ENCODE measurements around the gene PECR. TPM values are rescaled to one million over a fixed set of nuclear protein-coding genes. Genes with fewer than 3 reads are reported as not detected.

Gene PECR
- total and polyA plus RNA-seq, 2 of the 13 experiments (the other 11 are each of a cell fraction or from before 2014, with no cell fraction given) = 151 to 153 TPM

DNA sequence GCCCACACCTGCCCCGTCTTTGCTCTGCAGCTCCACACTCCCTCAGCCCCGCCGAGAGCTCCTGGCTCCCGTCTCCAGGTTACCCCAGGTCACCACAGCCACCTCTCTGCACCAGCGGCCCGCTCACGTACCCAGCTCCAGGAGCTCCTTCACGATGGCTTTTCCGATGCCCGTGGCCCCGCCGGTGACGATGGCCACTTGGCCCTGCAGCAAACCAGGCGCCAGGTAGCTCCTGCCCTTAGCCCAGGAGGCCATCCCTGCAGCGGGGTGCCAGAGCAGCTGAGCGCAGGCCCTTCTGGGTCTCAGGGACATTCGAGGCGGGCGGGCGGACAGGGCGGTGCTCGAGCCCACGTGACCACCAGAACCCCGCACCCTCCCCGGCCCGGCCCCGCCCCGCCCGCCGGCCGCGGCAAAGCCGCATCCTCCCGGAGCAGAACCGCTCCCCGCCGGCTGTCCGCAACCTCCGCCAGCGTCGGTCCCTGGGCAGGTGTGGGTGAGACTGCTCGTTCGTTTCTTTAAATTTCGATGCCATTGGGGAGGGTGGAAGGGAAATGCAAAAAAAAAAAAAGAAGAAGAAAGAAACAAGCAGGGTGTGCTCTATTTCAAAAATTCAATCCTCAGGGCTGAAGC lies at the start of gene PECR, which contains the start of gene TMEM169 (continued):
- TF ChIP-seq, protein P1, sequence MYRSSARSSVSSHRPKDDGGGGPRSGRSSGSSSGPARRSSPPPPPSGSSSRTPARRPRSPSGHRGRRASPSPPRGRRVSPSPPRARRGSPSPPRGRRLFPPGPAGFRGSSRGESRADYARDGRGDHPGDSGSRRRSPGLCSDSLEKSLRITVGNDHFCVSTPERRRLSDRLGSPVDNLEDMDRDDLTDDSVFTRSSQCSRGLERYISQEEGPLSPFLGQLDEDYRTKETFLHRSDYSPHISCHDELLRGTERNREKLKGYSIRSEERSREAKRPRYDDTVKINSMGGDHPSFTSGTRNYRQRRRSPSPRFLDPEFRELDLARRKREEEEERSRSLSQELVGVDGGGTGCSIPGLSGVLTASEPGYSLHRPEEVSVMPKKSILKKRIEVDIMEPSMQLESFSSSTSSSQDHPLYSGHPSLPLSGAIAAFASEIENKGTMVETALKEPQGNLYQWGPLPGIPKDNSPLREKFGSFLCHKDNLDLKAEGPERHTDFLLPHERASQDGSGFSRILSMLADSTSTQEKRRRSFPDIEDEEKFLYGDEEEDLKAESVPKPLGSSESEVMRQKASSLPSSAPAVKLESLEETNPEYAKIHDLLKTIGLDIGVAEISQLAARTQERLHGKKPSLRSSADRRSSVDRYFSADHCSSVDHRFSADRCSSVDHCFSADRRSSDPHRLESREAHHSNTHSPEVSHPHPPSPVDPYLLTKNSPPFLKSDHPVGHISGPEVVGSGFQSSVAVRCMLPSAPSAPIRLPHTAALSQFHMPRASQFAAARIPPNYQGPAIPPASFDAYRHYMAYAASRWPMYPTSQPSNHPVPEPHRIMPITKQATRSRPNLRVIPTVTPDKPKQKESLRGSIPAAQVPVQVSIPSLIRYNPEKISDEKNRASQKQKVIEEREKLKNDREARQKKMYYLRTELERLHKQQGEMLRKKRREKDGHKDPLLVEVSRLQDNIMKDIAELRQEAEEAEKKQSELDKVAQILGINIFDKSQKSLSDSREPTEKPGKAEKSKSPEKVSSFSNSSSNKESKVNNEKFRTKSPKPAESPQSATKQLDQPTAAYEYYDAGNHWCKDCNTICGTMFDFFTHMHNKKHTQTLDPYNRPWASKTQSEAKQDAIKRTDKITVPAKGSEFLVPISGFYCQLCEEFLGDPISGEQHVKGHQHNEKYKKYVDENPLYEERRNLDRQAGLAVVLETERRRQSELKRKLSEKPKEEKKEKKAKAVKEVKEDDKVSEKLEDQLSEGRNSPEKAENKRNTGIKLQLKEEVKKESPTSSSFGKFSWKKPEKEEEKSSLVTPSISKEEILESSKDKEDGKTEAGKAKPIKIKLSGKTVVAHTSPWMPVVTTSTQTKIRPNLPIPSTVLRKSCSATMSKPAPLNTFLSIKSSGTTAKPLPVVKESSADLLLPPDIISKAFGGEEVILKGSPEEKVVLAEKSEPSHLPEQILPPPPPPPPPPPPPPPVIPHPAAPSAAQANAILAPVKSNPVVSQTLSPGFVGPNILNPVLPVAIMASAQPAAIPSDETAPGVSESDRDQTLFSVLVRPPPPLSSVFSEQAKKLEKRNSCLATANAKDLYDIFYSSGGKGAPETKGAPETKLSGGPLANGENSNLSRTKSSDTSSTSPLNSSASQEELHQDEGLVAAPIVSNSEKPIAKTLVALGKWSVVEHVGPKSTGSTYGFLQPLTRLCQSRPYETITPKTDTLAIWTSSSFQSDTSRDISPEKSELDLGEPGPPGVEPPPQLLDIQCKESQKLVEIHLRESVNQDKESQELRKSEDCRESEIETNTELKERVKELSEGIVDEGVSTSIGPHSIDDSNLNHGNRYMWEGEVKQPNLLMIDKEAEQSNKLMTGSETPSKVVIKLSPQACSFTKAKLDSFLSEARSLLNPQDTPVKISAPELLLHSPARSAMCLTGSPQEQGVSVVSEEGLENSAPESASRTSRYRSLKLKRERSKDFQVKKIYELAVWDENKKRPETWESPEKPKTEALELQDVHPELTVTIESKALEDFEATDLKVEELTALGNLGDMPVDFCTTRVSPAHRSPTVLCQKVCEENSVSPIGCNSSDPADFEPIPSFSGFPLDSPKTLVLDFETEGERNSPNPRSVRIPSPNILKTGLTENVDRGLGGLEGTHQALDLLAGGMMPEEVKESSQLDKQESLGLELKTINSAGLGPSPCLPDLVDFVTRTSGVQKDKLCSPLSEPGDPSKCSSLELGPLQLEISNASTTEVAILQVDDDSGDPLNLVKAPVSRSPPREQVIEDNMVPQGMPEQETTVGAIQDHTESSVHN (CRISPR knock-in tag; IDR thresholded peaks at IDR 0.05) = peak; percentile 94
- TF ChIP-seq, protein P2, sequence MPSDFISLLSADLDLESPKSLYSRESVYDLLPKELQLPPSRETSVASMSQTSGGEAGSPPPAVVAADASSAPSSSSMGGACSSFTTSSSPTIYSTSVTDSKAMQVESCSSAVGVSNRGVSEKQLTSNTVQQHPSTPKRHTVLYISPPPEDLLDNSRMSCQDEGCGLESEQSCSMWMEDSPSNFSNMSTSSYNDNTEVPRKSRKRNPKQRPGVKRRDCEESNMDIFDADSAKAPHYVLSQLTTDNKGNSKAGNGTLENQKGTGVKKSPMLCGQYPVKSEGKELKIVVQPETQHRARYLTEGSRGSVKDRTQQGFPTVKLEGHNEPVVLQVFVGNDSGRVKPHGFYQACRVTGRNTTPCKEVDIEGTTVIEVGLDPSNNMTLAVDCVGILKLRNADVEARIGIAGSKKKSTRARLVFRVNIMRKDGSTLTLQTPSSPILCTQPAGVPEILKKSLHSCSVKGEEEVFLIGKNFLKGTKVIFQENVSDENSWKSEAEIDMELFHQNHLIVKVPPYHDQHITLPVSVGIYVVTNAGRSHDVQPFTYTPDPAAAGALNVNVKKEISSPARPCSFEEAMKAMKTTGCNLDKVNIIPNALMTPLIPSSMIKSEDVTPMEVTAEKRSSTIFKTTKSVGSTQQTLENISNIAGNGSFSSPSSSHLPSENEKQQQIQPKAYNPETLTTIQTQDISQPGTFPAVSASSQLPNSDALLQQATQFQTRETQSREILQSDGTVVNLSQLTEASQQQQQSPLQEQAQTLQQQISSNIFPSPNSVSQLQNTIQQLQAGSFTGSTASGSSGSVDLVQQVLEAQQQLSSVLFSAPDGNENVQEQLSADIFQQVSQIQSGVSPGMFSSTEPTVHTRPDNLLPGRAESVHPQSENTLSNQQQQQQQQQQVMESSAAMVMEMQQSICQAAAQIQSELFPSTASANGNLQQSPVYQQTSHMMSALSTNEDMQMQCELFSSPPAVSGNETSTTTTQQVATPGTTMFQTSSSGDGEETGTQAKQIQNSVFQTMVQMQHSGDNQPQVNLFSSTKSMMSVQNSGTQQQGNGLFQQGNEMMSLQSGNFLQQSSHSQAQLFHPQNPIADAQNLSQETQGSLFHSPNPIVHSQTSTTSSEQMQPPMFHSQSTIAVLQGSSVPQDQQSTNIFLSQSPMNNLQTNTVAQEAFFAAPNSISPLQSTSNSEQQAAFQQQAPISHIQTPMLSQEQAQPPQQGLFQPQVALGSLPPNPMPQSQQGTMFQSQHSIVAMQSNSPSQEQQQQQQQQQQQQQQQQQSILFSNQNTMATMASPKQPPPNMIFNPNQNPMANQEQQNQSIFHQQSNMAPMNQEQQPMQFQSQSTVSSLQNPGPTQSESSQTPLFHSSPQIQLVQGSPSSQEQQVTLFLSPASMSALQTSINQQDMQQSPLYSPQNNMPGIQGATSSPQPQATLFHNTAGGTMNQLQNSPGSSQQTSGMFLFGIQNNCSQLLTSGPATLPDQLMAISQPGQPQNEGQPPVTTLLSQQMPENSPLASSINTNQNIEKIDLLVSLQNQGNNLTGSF (CRISPR knock-in tag; IDR thresholded peaks at IDR 0.05) = peak; percentile 88
- peak; percentile 92 for TF ChIP-seq ZNF446 (CRISPR knock-in tag; IDR thresholded peaks at IDR 0.05)
- TF ChIP-seq, protein P3, sequence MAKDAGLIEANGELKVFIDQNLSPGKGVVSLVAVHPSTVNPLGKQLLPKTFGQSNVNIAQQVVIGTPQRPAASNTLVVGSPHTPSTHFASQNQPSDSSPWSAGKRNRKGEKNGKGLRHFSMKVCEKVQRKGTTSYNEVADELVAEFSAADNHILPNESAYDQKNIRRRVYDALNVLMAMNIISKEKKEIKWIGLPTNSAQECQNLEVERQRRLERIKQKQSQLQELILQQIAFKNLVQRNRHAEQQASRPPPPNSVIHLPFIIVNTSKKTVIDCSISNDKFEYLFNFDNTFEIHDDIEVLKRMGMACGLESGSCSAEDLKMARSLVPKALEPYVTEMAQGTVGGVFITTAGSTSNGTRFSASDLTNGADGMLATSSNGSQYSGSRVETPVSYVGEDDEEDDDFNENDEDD (CRISPR knock-in tag; IDR thresholded peaks at IDR 0.05; ENCODE audit: borderline replicate concordance) = peak; percentile 76; the same call in 1 of the 2 replicates
- TF ChIP-seq SP5 (CRISPR knock-in tag; IDR thresholded peaks at IDR 0.05; ENCODE audit: borderline replicate concordance, low read depth) = peak; percentile 87
- peak; percentile 99 for TF ChIP-seq ZSCAN31 (CRISPR knock-in tag; IDR thresholded peaks at IDR 0.05; ENCODE audit: low read depth)
- peak; percentile 89 for TF ChIP-seq ZNF138 (CRISPR knock-in tag; IDR thresholded peaks at IDR 0.05; ENCODE audit: low read depth)
- no peak for TF ChIP-seq ZNF570 (CRISPR knock-in tag; IDR thresholded peaks at IDR 0.05; ENCODE audit: borderline replicate concordance)
